Measurements from ENCODE around the gene CYB561.

DNA sequence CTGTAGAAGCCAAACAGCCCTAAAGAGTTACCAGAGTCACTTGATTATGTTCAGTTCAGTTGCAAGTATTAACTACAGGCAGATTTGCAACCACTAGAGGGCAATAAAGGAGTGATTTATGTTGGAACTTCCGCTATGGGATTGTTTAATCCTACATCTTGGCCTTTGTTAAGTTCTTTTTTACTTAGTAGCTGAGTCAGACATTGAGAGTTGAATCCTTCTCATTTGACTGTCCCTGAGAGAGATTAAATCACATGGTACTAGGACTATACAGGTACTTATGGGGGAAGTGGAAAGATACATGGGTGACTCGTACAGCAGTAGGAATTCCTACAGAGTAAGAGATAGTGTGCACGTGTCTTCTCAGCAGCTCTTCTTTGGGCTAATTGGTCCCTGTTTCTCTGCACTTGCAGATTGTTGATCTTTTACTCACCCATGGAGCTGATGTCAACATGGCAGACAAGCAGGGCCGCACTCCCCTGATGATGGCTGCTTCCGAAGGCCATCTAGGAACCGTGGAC is 40.3 kb downstream of the CYB561 start:
- TF ChIP-seq POLR2AphosphoS5 (IDR thresholded peaks at IDR 0.05; ENCODE audit: low read depth, low read length) = no peak
- TF ChIP-seq POLR2A (IDR thresholded peaks at IDR 0.05; ENCODE audit: low read depth, low read length) = no peak
- TF ChIP-seq TAF1 (IDR thresholded peaks at IDR 0.05; ENCODE audit: borderline replicate concordance, low read depth, low read length) = no peak

All from GM12892 (cell line).